ENCODE measurements around the gene PRUNE2.

GRCh38 chr9:76613974-76614373 lies 291.9 kb downstream of the PRUNE2 start:
- no peak for TF ChIP-seq RAD21 (IDR thresholded peaks at IDR 0.05)
- TF ChIP-seq RXRA (IDR thresholded peaks at IDR 0.05): no peak
- TF ChIP-seq, protein P1, sequence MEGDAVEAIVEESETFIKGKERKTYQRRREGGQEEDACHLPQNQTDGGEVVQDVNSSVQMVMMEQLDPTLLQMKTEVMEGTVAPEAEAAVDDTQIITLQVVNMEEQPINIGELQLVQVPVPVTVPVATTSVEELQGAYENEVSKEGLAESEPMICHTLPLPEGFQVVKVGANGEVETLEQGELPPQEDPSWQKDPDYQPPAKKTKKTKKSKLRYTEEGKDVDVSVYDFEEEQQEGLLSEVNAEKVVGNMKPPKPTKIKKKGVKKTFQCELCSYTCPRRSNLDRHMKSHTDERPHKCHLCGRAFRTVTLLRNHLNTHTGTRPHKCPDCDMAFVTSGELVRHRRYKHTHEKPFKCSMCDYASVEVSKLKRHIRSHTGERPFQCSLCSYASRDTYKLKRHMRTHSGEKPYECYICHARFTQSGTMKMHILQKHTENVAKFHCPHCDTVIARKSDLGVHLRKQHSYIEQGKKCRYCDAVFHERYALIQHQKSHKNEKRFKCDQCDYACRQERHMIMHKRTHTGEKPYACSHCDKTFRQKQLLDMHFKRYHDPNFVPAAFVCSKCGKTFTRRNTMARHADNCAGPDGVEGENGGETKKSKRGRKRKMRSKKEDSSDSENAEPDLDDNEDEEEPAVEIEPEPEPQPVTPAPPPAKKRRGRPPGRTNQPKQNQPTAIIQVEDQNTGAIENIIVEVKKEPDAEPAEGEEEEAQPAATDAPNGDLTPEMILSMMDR (IDR thresholded peaks at IDR 0.05; ENCODE audit: low read depth, low read length, missing input control): no peak
- TF ChIP-seq JUND (IDR thresholded peaks at IDR 0.05): no peak
- no peak for TF ChIP-seq TAF1 (conservative IDR thresholded peaks at IDR 0.05)
- TF ChIP-seq YY1 (IDR thresholded peaks at IDR 0.05): no peak
- no peak for TF ChIP-seq HNF4G (IDR thresholded peaks at IDR 0.05)
